ENCODE data around the gene RNF114.
A peak's percentile ranks its signal among the peaks of the same experiment; 100 is the strongest.

DNA sequence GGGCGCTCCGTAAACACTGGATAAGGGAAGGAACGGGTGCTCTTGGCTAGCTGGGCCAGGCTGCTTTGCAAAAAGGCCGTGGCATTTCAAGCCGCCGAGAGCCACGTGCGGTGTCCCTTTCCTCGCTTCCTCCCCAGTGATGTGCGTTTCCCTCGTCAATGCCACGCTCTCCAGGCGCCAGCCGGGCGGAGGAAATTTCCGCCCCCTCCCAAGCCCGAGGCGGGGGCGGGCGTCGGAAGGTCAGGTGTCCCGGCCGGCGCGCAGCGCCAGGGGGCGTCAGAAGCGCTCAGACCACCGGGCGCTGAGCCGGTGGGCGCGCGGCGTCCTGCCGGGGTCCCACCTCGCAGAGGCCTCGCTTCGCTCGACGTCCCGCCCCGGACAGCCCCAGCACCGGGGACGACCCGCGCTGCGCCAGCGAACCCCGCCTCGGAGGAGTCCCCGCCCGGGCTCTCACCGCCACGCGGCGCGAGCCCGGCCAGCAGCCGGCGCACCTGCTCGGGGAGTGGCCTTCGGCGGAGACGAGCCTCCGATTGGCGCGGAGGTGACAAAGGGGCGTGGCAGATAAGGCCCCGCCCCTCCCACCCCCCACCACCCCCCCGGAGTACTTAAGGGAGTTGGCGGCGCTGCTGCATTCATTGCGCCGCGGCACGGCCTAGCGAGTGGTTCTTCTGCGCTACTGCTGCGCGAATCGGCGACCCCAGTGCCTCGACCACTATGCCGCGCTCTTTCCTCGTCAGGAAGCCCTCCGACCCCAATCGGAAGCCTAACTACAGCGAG is 46.3 kb downstream of the RNF114 start, which contains the start of gene SNAI1:
- TF ChIP-seq EZH2 (IDR thresholded peaks at IDR 0.05; ENCODE audit: borderline replicate concordance, low read depth, low read length, poor library complexity, severe bottlenecking) = no peak
- TF ChIP-seq, protein P1, sequence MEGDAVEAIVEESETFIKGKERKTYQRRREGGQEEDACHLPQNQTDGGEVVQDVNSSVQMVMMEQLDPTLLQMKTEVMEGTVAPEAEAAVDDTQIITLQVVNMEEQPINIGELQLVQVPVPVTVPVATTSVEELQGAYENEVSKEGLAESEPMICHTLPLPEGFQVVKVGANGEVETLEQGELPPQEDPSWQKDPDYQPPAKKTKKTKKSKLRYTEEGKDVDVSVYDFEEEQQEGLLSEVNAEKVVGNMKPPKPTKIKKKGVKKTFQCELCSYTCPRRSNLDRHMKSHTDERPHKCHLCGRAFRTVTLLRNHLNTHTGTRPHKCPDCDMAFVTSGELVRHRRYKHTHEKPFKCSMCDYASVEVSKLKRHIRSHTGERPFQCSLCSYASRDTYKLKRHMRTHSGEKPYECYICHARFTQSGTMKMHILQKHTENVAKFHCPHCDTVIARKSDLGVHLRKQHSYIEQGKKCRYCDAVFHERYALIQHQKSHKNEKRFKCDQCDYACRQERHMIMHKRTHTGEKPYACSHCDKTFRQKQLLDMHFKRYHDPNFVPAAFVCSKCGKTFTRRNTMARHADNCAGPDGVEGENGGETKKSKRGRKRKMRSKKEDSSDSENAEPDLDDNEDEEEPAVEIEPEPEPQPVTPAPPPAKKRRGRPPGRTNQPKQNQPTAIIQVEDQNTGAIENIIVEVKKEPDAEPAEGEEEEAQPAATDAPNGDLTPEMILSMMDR (conservative IDR thresholded peaks at IDR 0.05; ENCODE audit: low read depth, low read length) = peak; percentile 59; the same call in 1 of the 2 replicates
